ENCODE measurements around the gene CADPS2.

Gene CADPS2

DNA sequence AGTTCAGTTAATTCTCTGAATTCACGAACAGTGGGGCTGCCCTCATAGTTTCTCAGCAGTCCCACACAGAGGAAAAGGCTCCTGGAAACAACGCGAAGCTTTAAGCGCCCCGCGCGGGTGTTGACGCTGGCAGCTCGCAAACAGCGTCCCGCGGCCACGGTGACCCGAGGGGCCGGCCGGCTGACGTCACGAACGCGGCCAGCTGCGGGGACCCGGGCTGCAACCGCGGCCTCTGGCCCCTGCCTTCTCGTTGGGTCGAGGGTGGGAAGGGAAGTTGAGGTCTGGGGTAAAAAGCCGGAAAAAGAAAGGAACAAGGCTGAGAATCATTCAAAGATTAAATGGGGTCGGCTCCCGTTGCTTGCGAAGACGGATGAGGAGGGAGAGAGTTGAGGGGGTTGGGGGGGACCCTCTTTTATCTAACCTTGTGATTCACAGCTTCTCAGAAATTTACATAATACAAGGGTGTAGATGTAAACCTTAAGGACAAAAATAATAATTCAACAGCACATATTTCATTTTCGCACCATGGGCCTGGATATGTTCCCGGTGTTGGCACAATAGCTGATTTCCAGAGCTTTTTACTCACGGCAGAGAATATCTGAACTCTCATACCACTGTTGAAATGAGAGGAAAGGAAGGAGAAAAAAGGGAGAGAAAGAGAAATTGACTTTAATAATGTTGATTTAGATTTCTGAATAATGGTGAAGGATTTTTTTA, 574.4 kb downstream of the CADPS2 start:
- TF ChIP-seq, protein P1, sequence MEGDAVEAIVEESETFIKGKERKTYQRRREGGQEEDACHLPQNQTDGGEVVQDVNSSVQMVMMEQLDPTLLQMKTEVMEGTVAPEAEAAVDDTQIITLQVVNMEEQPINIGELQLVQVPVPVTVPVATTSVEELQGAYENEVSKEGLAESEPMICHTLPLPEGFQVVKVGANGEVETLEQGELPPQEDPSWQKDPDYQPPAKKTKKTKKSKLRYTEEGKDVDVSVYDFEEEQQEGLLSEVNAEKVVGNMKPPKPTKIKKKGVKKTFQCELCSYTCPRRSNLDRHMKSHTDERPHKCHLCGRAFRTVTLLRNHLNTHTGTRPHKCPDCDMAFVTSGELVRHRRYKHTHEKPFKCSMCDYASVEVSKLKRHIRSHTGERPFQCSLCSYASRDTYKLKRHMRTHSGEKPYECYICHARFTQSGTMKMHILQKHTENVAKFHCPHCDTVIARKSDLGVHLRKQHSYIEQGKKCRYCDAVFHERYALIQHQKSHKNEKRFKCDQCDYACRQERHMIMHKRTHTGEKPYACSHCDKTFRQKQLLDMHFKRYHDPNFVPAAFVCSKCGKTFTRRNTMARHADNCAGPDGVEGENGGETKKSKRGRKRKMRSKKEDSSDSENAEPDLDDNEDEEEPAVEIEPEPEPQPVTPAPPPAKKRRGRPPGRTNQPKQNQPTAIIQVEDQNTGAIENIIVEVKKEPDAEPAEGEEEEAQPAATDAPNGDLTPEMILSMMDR (IDR thresholded peaks at IDR 0.05; ENCODE audit: low read depth, low read length): no peak
- DNase-seq (ENCODE audit: low read depth, low spot score): no peak
- in situ Hi-C loops (cut with HindIII; ENCODE audit: low sequenced_read_pairs): no loop called here
- H3K4me3 ChIP-seq (ENCODE audit: low read depth, low read length): no peak overlapping the region

DNA sequence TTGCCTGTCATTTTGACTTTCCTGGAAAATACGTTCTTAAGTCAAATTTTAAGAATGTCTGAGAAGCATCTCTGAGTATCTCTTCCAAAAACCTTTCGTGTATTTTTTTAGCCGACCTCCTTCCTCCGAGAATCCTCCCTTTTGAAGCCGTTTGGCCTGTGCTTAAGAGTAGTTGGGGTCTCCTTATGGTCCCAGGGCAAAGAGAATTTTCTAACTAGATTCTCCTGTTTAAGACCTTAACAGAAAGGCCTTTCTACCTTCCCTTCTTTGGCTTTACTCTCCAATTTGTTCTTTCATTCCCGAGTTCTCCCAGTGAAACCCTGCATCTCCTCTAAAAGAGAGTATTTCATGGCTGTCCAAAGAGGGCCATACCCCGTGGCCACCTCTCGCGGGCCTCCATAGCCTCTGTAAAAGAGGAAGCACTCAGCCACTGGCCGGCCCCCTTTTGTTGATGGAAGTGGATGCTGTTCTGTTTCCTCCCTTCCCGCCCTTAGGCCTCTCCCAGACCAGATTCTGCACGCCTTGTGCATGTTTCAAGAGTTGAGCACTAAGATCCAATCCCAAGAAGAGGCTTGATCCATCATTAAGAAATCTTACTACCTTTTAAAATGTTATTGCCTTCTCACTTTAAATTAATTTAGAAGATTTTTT, 575.1 kb downstream of the CADPS2 start:
- DNase-seq (ENCODE audit: low read depth, low spot score): no peak
- no peak overlapping the region for H3K4me3 ChIP-seq (ENCODE audit: low read depth, low read length)
- in situ Hi-C loops (cut with HindIII; ENCODE audit: low sequenced_read_pairs): no loop called here
- TF ChIP-seq, protein P1 (IDR thresholded peaks at IDR 0.05; ENCODE audit: low read depth, low read length): no peak

DNA sequence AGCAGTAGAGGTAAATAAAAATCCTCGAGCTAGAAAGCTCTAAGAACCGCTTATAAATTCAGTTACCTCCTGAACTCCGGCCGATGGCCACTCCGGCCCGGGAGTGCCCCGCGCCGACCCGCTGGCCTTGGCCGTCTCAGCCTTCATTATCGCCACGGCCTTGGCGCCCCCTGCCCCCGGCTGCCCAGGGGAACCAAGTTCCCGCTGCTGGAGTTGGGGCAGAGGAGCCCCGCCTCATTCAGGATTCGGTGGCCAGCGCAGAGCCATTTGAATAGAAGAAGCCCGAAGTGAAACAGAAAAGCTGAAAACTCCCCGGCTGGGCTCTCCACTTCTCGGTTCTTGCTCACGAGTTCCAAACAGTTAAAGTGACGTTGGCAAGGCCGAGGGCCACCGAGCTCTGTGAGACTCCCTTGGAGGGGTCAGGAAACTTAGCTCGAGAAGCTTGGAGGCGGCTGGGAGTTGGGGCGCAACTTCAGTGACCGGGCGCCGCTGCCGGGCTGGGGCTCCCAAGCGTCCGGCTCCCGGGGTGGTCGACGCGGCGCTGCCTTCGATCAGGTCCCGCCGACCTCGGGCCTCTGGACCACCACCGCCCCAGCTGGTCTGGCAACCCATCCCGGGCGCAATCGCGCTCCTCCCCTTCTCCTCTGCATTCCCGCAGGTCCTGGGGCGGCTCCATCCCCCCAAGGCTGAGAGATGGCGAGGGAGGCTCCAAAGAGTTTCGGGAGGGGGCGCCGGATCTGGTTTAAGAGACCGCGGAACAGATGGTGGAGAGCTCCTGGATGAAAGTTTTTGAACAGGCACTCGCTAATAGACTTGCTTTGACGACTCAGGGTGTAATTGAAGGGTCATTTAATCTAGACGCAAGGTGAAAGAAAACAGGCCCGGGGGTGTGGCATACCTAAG, 575.9 kb downstream of the CADPS2 start:
- H3K4me3 ChIP-seq (ENCODE audit: low read depth, low read length): peak overlapping the region; percentile 28
- in situ Hi-C loops (cut with HindIII; ENCODE audit: low sequenced_read_pairs): no loop called here
- no peak for DNase-seq (ENCODE audit: low read depth, low spot score)
- TF ChIP-seq, protein P1 (IDR thresholded peaks at IDR 0.05; ENCODE audit: low read depth, low read length): no peak

DNA sequence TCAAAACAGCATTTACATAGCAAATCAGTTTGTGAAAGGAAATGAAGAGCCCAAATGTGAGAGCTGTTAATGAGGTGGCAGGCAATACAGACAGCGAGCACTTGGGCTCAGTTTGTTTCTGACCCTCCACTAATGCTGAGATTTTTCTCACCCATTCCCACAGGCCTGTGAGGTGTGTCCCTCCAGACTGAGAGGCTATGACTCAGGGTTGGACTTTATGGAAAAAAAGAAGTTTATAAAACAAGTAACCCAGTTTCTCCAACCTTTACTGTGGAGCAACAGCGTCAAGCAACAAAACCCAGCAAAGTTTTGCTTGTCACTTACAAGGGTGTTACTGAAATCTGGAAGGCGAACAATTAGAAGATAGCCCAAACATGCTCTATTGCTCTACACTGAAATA, 576.8 kb downstream of the CADPS2 start:
- in situ Hi-C loops (cut with HindIII; ENCODE audit: low sequenced_read_pairs): no loop called here
- DNase-seq (ENCODE audit: low read depth, low spot score): no peak
- no peak overlapping the region for H3K4me3 ChIP-seq (ENCODE audit: low read depth, low read length)
- TF ChIP-seq, protein P1 (IDR thresholded peaks at IDR 0.05; ENCODE audit: low read depth, low read length): no peak

DNA sequence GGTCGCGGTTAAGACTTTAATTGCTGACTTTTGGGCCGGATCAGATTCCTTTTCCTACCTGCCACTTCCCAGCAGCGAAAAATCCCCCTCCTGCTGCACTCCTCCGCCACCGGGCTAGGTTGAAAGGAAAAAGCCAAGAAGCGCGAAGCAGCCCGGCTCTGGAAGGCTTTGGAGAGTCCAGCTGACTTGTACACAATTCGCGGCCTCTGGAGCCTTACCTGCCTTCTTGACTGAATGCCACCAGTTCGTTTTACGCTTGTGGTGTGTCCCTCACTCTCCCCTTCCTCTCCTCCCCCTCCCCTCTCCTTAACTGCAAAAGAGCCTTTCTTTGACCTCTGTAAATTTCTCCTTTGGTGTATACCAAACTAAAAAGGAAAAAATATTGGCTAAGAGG, 579.0 kb downstream of the CADPS2 start:
- H3K4me3 ChIP-seq (ENCODE audit: low read depth, low read length): no peak overlapping the region
- in situ Hi-C loops (cut with HindIII; ENCODE audit: low sequenced_read_pairs): no loop called here
- DNase-seq (ENCODE audit: low read depth, low spot score): no peak
- TF ChIP-seq, protein P1 (IDR thresholded peaks at IDR 0.05; ENCODE audit: low read depth, low read length): no peak
